Suppressor macrophage treated with lipopolysaccharide for 1 hour (primary cell): ENCODE results near the gene HYAL2.
"Not testable (repeated sequence)": the region's sequence is repeated elsewhere in the genome, so short reads cannot be mapped to it uniquely, and the experiment has no call there.

Source experiments
- DNase-seq, 3 donors: peaks; one replicate each; pipeline ENCODE4 v3.0.0-alpha.2; 2020 to 2022

The HYAL2 gene

DNA sequence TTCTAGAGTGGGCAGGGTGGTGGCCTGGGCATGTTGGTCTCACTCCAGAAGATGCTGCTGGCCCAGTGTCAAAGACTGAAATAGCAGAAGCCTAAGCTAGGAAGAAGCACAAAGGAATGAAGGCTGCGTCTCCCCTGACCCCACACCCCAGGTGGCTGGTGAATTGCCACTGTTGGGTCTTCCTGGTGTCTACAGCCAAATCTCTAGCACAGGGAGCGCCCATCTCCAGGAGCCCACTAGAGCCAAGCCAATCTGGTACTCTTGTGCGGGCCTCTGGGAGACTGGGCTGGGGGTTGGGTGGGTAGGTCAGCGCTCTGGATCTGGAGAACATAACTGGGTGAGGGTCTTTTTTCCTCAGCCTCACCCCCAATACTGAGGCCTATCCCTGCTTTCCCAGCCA is 4.6 kb upstream of the HYAL2 start:
- no peak for DNase-seq

GRCh38 chr3:50326182-50326541 is 3.6 kb upstream of the HYAL2 start:
- no peak for DNase-seq

- DNase-seq: no peak
These were observed 3.1 kb upstream of the HYAL2 start for GRCh38 chr3:50325497-50326181.

DNA sequence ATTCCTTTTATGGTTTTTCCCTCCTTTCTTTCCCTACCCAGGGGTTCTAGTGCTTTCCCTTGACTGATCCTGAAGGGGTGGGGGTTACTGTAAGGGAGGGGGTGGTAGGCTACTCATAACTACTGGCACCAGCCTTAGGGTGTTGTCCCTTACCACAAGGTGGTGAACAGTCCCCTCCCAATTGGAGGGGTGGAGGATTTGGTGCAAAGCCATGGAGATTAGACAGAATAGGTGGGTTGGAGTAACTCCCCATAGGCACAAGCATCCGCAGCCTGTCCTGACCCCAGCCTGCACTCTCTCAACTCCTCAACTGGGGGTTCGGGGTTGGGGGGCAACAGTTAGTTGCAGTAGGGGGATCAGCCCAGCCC is 2.6 kb upstream of the HYAL2 start:
- no peak for DNase-seq

DNA sequence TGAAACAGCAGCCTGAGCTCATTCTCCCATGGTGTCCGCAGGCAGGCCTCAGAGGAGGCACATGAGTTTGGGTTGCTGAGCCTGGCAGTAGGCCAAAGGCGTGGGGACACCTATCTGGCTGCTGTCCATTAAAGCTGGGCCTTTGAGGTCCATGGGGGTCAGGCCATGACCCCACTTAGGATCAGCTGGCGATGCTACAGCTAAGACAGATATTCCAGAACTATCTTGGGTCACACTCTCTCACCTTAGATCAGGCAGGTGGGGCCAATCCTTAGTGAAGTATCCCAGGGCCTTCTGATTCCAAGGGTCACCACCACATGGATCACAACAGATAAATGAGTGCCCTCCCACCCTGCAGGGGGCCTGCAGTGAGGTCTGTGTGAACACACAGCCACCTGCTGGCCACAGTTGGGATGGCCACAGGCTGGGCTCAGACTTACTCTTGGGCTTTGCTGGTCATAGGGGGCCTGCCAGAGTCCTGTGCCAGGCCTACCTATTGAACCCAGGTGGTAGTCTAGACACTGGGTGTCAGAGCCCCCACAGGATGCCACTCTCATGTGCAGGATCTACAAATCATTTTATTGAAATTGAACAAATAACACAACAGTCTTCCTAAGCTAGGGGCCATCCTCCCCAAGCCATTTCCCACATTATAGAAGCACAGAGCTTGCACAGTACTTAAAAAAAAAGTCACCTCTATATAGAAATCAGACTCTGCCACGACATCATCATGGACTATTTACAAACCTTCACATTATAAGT is 2.0 kb upstream of the HYAL2 start:
- DNase-seq: peak; percentile 73 to 85 (median 76)

- peak in 1 of 3 donors; percentile 44 for DNase-seq
These were observed 1.2 kb upstream of the HYAL2 start for GRCh38 chr3:50323614-50324199.

GRCh38 chr3:50323092-50323600 is 601 bp upstream of the HYAL2 start:
- DNase-seq: peak; percentile 68 to 77 (median 73)

DNA sequence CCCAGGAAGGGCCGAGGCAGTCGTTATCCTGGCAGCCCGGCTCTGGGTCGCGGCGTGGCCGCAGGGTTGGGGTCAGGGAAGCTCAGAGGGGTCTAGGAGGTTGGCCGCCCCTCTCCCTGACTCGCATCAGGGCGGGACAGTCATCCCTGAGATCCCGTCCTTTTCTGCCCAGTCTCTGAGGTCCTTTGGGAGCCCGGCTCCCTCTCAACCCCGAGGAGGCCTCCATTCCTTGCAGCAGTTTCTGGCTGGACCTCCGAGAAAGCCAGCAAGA is 495 bp downstream of the HYAL2 start:
- DNase-seq: no peak

- DNase-seq: peak; percentile 86 to 95 (median 92)
These were observed 1.0 kb downstream of the HYAL2 start for GRCh38 chr3:50321336-50322114.

DNA sequence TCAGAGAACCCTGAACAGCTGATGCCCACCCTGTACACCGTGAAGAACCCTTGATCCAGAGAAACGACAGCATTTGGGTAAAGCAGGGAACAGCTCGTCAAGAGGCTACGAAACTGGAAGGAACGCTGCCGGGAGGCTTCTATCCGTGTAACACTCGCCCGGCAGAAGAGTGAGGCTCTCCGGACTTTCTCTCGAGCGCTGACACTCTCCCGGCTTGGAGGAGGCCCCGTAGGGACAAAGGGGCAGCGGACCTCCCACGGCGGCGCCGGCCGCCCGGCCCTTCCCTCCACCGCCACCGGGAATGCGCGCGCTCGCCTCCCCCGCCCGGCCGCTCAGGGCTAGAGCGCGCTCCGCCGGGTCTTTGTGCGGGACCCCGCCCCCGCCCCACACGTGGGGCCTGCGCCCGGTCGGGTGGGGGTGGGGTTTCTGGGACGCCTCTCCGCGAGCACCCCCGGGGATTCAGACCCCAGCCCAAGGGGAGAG is 1.7 kb downstream of the HYAL2 start:
- peak; percentile 62 to 90 (median 77) for DNase-seq

GRCh38 chr3:50319894-50320625 is 2.5 kb downstream of the HYAL2 start:
- no peak for DNase-seq

DNA sequence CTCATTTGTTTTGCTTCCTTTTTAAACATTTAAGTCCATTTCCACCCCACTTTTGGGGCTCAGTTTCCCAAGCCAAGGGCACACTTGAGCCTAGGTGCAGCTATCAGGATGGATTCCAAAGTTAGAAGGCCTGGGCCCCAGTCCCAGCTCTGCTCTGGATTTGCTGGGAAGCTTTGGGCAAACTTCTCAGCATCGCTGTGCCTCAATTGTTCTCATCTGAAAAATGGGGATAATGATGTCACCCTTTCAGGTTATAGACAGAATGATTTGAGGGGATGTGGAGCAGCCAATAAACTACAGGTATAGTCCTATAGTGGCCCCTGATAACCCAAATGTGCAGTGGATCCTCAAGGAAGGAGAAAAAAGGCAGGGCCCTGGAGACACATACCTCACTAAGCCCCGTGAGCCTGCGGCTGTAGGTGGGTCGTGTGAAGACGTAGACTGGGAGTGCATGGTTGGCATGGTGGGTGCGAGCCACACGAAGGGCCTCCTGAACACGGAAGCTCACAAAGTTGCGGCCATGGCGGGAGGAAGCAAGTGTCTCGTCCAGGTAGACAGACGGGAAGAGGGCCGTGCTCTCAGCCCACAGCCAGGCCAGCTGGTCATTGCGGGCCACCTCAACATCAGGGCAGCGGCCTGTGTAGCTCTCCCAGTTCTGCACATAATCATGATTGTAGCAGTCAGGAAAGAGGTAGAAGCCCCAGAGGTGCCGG is 3.2 kb downstream of the HYAL2 start:
- DNase-seq: no peak

- DNase-seq: peak; percentile 35 to 44 (median 39)
These were observed 3.9 kb downstream of the HYAL2 start for GRCh38 chr3:50318615-50319014.

- no peak for DNase-seq
These were observed 4.4 kb downstream of the HYAL2 start for GRCh38 chr3:50318163-50318562.

- no peak for DNase-seq
These were observed 5.2 kb downstream of the HYAL2 start for GRCh38 chr3:50317300-50317699.

GRCh38 chr3:50316657-50317242 is 5.8 kb downstream of the HYAL2 start:
- DNase-seq: no peak

- no peak for DNase-seq
These were observed 7.7 kb downstream of the HYAL2 start for GRCh38 chr3:50314816-50315215.

DNA sequence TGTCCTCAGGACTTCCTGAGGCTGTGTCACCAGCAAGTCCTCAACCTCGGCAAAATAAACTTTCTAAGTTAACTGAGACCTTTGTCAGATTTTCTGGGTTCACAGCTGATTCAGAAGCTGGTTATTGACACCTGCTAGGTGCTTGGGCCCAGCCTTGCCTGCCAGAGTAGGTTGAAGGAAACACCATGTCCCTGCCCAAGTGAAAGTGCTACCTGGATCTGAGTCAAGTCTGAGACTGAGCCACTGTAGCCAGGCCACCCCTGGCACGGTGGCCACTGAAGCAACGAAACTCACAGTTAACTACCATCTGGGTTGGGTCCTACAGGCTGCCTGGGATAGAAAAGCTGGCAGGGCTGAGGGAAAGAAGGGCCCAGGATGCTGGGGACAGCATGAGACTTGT is 8.2 kb downstream of the HYAL2 start:
- no peak for DNase-seq

GRCh38 chr3:50312041-50312440 is 10.5 kb downstream of the HYAL2 start:
- not testable (repeated sequence) for DNase-seq

GRCh38 chr3:50304601-50305000 is 17.9 kb downstream of the HYAL2 start:
- DNase-seq: peak in 1 of 3 donors; percentile 29

DNA sequence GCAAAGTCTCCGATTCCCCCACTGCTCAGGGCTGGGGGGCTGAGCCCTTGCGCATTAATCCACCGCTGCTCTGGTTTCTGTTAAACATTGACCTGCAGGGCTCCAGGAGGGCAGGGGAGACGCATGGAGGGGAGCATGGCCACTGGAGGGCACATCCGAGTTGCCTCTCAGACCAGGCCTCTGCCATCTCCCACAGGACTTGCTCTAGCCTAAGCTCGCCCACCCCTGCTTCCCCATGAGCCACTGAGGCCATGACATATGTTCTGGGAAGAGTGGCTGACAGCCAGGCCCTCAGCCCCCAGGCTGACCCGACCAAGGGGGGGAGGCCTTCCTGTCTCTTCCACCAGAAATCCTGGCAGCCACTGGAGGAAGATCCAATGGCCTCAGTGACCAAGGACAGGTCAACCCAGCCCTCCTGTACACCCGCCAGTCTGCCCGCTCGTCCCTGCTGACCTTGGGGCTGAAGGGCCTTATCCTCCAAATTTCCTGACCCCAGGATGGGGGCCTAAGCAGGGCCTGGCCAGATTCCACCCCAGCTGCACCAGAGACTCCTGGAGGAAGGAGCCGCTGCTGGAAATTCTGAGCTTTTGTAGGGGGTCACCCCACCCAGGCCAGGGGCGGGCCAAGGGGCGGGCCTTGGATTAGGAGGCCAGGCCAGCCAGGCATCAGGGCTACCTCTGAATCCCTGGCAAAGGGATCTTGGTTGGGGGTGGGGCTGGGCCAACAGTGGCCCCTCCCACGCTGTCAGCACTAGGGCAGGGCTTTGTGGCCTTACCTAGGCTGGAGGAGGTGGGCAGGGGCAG is 19.3 kb downstream of the HYAL2 start, which contains the start of gene HYAL1:
HYAL1 (minus strand) TSS at position 562 of the 803 bp plus-strand sequence. CDS start 618 bp downstream, outside the sequence.
- DNase-seq: no peak
